Measurements from ENCODE around the gene CROCC. TPM values are rescaled to one million over a fixed set of nuclear protein-coding genes. Genes with fewer than 3 reads are reported as not detected.

CROCC gene
- total RNA-seq, 4 donors from 2014 or later: 13.0 to 149 (median 23.7) TPM

DNA sequence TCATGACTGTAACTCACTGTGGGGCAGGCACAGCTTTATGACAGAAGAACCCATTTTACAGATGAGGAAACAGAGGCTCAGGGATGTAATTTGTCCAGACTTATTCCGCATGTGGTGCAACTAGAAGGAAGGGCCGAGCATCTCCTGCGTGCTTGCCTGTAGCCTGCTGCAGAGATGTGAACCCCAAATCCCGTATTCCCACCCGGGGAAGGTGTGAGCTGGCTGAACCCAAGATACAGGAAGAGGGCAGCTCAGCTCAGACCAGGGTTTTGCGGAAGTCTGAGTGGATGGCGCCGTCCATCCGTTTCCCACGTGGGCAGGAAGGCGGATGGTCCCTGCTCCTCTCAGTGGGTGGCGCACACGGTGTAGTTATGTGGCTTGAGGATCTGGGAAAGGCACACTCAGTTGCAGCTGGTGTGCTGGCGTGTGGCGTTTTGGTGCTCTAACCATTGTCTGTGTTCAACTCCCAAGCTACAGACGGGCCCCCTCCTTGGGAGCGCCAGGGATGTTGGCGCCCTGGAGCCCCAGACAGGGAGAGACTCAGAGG lies 1.2 kb downstream of the CROCC start:
- peaks cover 0 to 7% (median 0%) of the 10 kb centered on the region in 4 donors for H3K4me1 ChIP-seq
- no peaks in the 10 kb centered on the region for H3K27me3 ChIP-seq
- 80 to 100% methylated on average over 1 to 18 of the region's 18 CpGs for WGBS, 2 donors (ENCODE audit: low coverage in 1 of 2)
- H3K27ac ChIP-seq: no peak overlapping the region
- no peak overlapping the region for H3K4me3 ChIP-seq
- intact Hi-C loops (cut with DNase I; ENCODE audit: low total_unique reads): no loop called here
- no peaks in the 10 kb centered on the region for H3K36me3 ChIP-seq
- DNase-seq: no peak
- in situ Hi-C loops (cut with MboI; ENCODE audit: low pct_ligation_motif_present in 1 of 4, low pct_unique_long_range_greater_than_20kb in 1 of 4, low sequenced_read_pairs in 3 of 4): loop anchor here in 1 of 4 donors (10.0 kb wide), 1 partner anchor 198 kb away; no protein-coding TSS in a partner anchor
- no peaks in the 10 kb centered on the region for H3K9me3 ChIP-seq
- no peak for TF ChIP-seq POLR2AphosphoS5 (IDR thresholded peaks at IDR 0.05)
- no peak for TF ChIP-seq EP300 (IDR thresholded peaks at IDR 0.05; ENCODE audit: low read depth)
- no peak for TF ChIP-seq POLR2A (IDR thresholded peaks at IDR 0.05)
- TF ChIP-seq, protein P1, sequence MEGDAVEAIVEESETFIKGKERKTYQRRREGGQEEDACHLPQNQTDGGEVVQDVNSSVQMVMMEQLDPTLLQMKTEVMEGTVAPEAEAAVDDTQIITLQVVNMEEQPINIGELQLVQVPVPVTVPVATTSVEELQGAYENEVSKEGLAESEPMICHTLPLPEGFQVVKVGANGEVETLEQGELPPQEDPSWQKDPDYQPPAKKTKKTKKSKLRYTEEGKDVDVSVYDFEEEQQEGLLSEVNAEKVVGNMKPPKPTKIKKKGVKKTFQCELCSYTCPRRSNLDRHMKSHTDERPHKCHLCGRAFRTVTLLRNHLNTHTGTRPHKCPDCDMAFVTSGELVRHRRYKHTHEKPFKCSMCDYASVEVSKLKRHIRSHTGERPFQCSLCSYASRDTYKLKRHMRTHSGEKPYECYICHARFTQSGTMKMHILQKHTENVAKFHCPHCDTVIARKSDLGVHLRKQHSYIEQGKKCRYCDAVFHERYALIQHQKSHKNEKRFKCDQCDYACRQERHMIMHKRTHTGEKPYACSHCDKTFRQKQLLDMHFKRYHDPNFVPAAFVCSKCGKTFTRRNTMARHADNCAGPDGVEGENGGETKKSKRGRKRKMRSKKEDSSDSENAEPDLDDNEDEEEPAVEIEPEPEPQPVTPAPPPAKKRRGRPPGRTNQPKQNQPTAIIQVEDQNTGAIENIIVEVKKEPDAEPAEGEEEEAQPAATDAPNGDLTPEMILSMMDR (IDR thresholded peaks at IDR 0.05): no peak

DNA sequence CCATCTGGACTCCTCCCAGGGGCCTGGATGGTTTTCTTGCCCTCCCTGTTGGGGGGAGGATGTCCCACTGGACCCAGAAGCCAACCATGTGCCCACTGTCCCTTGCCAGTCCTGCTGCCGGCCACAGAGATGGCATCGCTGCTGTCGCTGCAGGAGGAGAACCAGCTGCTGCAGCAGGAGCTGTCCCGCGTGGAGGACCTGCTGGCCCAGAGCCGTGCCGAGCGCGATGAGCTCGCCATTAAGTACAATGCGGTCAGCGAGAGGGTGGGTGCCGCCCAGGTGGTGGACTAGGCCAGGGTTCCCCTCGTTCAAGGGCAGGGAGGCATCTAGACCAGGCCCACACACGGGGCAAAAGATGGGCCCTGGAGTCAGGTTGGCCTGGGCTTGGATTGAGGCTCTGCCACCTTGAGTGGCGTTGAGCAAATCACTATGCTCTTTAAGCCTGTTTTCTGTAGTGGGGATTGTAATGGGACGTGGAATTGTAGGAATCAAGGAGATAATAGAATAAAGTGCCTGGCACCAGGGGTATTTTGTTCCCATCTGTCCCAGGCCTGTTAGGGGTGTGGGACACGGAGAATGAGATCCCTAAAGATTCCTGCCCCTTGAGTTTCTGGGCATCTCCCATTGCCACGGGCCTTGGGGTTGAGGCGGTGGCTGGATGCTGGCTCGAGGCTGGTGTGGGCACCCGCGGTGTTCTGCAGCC lies 2.6 kb downstream of the CROCC start:
- in situ Hi-C loops (cut with MboI; ENCODE audit: low pct_ligation_motif_present in 1 of 4, low pct_unique_long_range_greater_than_20kb in 1 of 4, low sequenced_read_pairs in 3 of 4) (loop anchor here in 1 of 4 donors (10.0 kb wide), 1 partner anchor 200 kb away; no protein-coding TSS in a partner anchor), intact Hi-C loops (cut with DNase I; ENCODE audit: low total_unique reads) (no loop called here)
- no peak overlapping the region for H3K4me3 ChIP-seq
- H3K36me3 ChIP-seq: no peaks in the 10 kb centered on the region
- 90 to 94% methylated on average over 13 to 23 of the region's 23 CpGs for WGBS, 2 donors (ENCODE audit: low coverage in 1 of 2)
- no peak overlapping the region for H3K27ac ChIP-seq
- no peaks in the 10 kb centered on the region for H3K9me3 ChIP-seq
- no peak for DNase-seq
- H3K4me1 ChIP-seq: peaks cover 0 to 7% (median 0%) of the 10 kb centered on the region in 4 donors
- no peaks in the 10 kb centered on the region for H3K27me3 ChIP-seq
- TF ChIP-seq, protein P1 (IDR thresholded peaks at IDR 0.05): no peak
- TF ChIP-seq POLR2AphosphoS5 (IDR thresholded peaks at IDR 0.05) (no peak), POLR2A (IDR thresholded peaks at IDR 0.05) (no peak), EP300 (IDR thresholded peaks at IDR 0.05; ENCODE audit: low read depth) (no peak)

DNA sequence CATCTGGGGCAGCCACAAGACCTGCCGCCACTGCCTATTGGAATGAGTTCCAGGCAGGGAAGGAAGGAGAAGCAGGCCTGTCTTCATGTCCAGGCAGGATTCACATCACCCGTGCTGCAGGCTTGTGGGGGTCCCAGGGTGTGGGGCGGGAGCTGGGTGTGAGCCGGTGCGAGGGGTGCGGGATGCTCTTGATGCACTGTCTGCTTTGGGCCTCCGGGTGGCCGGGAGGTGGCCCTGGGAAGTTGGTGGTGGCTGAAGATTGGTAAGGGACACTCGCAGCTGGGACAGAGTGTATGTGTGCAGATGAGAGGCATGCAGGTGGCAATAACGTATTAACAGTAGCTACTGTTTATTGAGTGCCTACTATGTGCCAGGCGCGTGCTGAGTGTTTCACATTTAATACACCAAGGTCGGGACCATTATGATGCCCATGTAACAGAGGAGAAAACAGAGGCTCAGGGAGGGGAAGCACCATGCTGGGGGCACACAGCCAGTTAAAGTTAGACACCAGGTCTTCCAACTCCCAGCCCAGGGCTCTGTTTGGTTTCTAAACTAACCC lies 3.3 kb downstream of the CROCC start:
- TF ChIP-seq, protein P1 (IDR thresholded peaks at IDR 0.05): peak in 1 of 5 experiments; percentile 16
- no peak for TF ChIP-seq POLR2A (IDR thresholded peaks at IDR 0.05)
- TF ChIP-seq EP300 (IDR thresholded peaks at IDR 0.05; ENCODE audit: low read depth): no peak
- TF ChIP-seq POLR2AphosphoS5 (IDR thresholded peaks at IDR 0.05): no peak
- H3K36me3 ChIP-seq: no peaks in the 10 kb centered on the region
- no peaks in the 10 kb centered on the region for H3K27me3 ChIP-seq
- no peak for DNase-seq
- in situ Hi-C loops (cut with MboI; ENCODE audit: low pct_ligation_motif_present in 1 of 4, low pct_unique_long_range_greater_than_20kb in 1 of 4, low sequenced_read_pairs in 3 of 4): loop anchor here in 1 of 4 donors (10.0 kb wide), 1 partner anchor 200 kb away; no protein-coding TSS in a partner anchor
- WGBS, 2 donors (ENCODE audit: low coverage in 1 of 2): 79 to 91% methylated on average over 10 to 13 of the region's 13 CpGs
- intact Hi-C loops (cut with DNase I; ENCODE audit: low total_unique reads): no loop called here
- no peak overlapping the region for H3K4me3 ChIP-seq
- H3K27ac ChIP-seq: no peak overlapping the region
- H3K4me1 ChIP-seq: peaks cover 0 to 7% (median 0%) of the 10 kb centered on the region in 4 donors
- no peaks in the 10 kb centered on the region for H3K9me3 ChIP-seq

All from transverse colon (tissue), 4 donors.